ENCODE measurements around the gene CHID1. TPM values are rescaled to one million over a fixed set of nuclear protein-coding genes. Genes with fewer than 3 reads are reported as not detected.

The CHID1 gene
- polyA plus RNA-seq, 1 donor = 82.9 TPM

Other genes starting within 250 kb of the CHID1 start
- gene DEAF1, start 215.6 kb downstream of the CHID1 start, polyA plus RNA-seq = 24.1 TPM
- gene TMEM80, start 215.0 kb downstream of the CHID1 start, polyA plus RNA-seq = 36.1 TPM
- 260 TPM for gene EPS8L2, start 204.6 kb downstream of the CHID1 start, polyA plus RNA-seq
- gene TALDO1, start 163.3 kb downstream of the CHID1 start, polyA plus RNA-seq = 92.4 TPM
- 58.1 TPM for gene GATD1, start 133.3 kb downstream of the CHID1 start, polyA plus RNA-seq
- 2.0 TPM for gene CEND1, start 120.7 kb downstream of the CHID1 start, polyA plus RNA-seq
- gene SLC25A22, start 112.5 kb downstream of the CHID1 start, polyA plus RNA-seq = 14.6 TPM
- 15.1 TPM for gene PIDD1, start 105.6 kb downstream of the CHID1 start, polyA plus RNA-seq
- 1,325 TPM for gene RPLP2, start 100.8 kb downstream of the CHID1 start, polyA plus RNA-seq
- gene PNPLA2, start 91.9 kb downstream of the CHID1 start, polyA plus RNA-seq = 98.0 TPM
- 34.4 TPM for gene CRACR2B, start 82.9 kb downstream of the CHID1 start, polyA plus RNA-seq
- gene CD151, start 77.9 kb downstream of the CHID1 start, polyA plus RNA-seq = 317 TPM
- gene POLR2L, start 68.3 kb downstream of the CHID1 start, polyA plus RNA-seq = 87.5 TPM
- 27.8 TPM for gene TSPAN4, start 68.0 kb downstream of the CHID1 start, polyA plus RNA-seq
- gene AP2A2, start 15.1 kb upstream of the CHID1 start, polyA plus RNA-seq = 79.6 TPM
- 0.15 TPM for gene MUC6, start 125.9 kb upstream of the CHID1 start, polyA plus RNA-seq
- gene MUC2, start 164.1 kb upstream of the CHID1 start, polyA plus RNA-seq = 94.8 TPM
- gene MUC5AC, start 247.1 kb upstream of the CHID1 start, polyA plus RNA-seq = 0.37 TPM

Data from large intestine (tissue), 1 donor.